Breast epithelium (tissue), 3 donors: ENCODE measurements around the gene CMTM6.

Source experiments
- CTCF ChIP-seq, 3 donors: fragments of 450-650 bp; IDR thresholded peaks; one replicate each; pipeline ENCODE4 v1.5.1; 2016 to 2017; ENCODE audit warnings: antibody characterized with exemption in 3 of 3, mild to moderate bottlenecking in 3 of 3, moderate library complexity in 3 of 3
- POLR2A ChIP-seq: fragments of 450-650 bp; IDR thresholded peaks from one replicate; pipeline ENCODE4 v1.6.1; 2016; ENCODE audit warnings: antibody characterized with exemption, mild to moderate bottlenecking, moderate library complexity
- POLR2AphosphoS5 ChIP-seq, 3 donors: sonication (generic); formaldehyde crosslinking; IDR thresholded peaks; one replicate each; pipeline ENCODE4 v1.6.1; 2017; ENCODE audit warnings: antibody characterized with exemption in 3 of 3

GRCh38 chr3:32470362-32470761 is 32.3 kb downstream of the CMTM6 start:
- no peak for TF ChIP-seq CTCF (IDR thresholded peaks at IDR 0.05)
- TF ChIP-seq POLR2AphosphoS5 (IDR thresholded peaks at IDR 0.05), result no peak
- no peak for TF ChIP-seq POLR2A
